Transverse colon (tissue), 4 donors: Measurements from ENCODE around the gene ATR. TPM values are rescaled to one million over a fixed set of nuclear protein-coding genes. Genes with fewer than 3 reads are reported as not detected.

Experiments used
- DNase-seq: peaks from one replicate; pipeline ENCODE4 v3.0.0-alpha.2; 2019
- H3K27ac ChIP-seq, 4 donors: fragments of 200-600 bp; sonication (generic); 2 replicates each; pipeline ENCODE4 v1.5.1; 2016 to 2018; ENCODE audit warnings: inconsistent platforms in 4 of 4
- H3K27me3 ChIP-seq: fragments of 200-600 bp; sonication (generic); 2 replicates; pipeline ENCODE4 v1.5.1; 2017; ENCODE audit warnings: inconsistent platforms
- H3K36me3 ChIP-seq, 4 donors: fragments of 200-600 bp; sonication (generic); 2 replicates each; pipeline ENCODE4 v1.5.1; 2017 to 2019; ENCODE audit warnings: inconsistent platforms in 4 of 4
- H3K4me1 ChIP-seq, 4 donors: fragments of 200-600 bp; sonication (generic); 2 replicates each; pipeline ENCODE4 v1.5.1; 2017 to 2020; ENCODE audit warnings: inconsistent platforms in 4 of 4
- H3K4me3 ChIP-seq, 4 donors: fragments of 200-600 bp; sonication (generic); 1 replicate in 1 of 4; 2 replicates in 3 of 4; pipeline versions ENCODE4 v1.5.1 to v1.6.1; 2017 to 2019; ENCODE audit warnings: inconsistent platforms in 4 of 4
- H3K9me3 ChIP-seq, 2 donors: fragments of 200-600 bp; sonication (generic); 2 replicates each; pipeline ENCODE4 v1.5.1; 2017 to 2019; ENCODE audit warnings: inconsistent platforms in 2 of 2
- EP300 ChIP-seq: sonication (generic); formaldehyde crosslinking; IDR thresholded peaks from one replicate; pipeline ENCODE4 v1.6.1; 2017; ENCODE audit warnings: antibody characterized with exemption, low read depth
- POLR2A ChIP-seq: fragments of 450-650 bp; IDR thresholded peaks from one replicate; pipeline ENCODE4 v1.6.1; 2016; ENCODE audit warnings: antibody characterized with exemption, mild to moderate bottlenecking, moderate library complexity
- POLR2AphosphoS5 ChIP-seq, 3 donors: sonication (generic); formaldehyde crosslinking; IDR thresholded peaks; one replicate each; pipeline ENCODE4 v1.6.1; 2016; ENCODE audit warnings: antibody characterized with exemption in 3 of 3
- WGBS, 2 donors: methylation state at CpG; one replicate each; pipeline ENCODE4 v1.1.5; 2018; ENCODE audit warnings: low coverage in 1 of 2; 5-methylcytosine and 5-hydroxymethylcytosine counted together
- in situ Hi-C, 4 donors: fragments of 200-750 bp; cut with MboI; loops; one replicate each; pipeline versions ENCODE4 v1.15.0 to v1.15.1; 2017; ENCODE audit warnings: low sequenced_read_pairs in 3 of 4, low pct_ligation_motif_present in 1 of 4, low pct_unique_long_range_greater_than_20kb in 1 of 4
- intact Hi-C: fragments of 100-400 bp; cut with DNase I; formaldehyde crosslinking; loops from one replicate; pipeline ENCODE4 v1.15.1; 2023; ENCODE audit warnings: low total_unique reads
- total RNA-seq, 4 donors: library from RNA; depleted of rRNA; stranded (reverse); fragments of >200 nt; gene quantifications; one replicate each; pipeline ENCODE4 v1.1.0, GENCODE V29; 2016
- TF ChIP-seq, protein P1 (sequence below), 5 experiments: fragments of 200-600 bp in 3 of 5; fragments of 450-650 bp in 2 of 5; sonication (generic) in 3 of 5; IDR thresholded peaks; 1 replicate in 2 of 5; 2 replicates in 3 of 5; pipeline ENCODE4 v1.5.1; 2016 to 2017; ENCODE audit warnings: antibody characterized with exemption in 5 of 5, inconsistent platforms in 3 of 5, mild to moderate bottlenecking in 2 of 5, moderate library complexity in 1 of 5

ATR gene
- total RNA-seq, 4 donors from 2014 or later: 22.4 to 37.8 (median 25.3) TPM

DNA sequence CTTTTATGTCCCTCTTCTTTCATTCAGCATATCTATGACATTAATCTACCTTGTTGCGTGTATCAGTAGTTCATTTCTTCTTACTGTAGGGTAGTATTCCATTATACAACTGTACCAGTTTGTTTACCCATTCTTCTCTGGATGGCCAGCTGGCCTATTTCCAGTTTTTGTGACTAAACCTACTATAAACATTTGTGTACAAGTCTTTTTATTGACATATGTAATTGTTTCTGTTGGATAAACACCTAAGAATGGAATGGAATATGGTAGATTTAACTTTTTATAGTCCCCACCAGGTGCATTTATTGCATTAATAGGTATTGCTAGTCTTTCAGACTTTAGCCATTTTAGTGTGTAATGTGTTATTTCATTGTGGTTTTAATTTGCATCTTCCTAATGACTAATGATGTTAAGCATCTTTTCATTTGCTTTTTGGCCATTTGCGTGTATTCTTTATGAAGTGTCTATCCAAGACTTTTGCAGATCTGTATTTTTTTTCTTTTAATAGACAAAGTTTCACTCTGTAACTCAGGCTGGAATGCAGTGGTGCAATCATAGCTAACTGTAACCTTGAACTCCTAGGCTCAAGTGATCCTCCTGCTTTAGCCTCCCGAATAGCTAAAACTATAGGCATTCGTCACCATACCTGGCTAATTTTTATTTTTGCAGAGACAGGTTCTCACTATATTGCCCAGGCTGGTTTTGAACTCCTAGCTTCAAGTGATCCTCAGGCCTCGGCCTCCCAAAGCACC, 88.8 kb downstream of the ATR start:
- H3K4me3 ChIP-seq: no peak overlapping the region
- H3K9me3 ChIP-seq: no peaks in the 10 kb centered on the region
- no peak overlapping the region for H3K27ac ChIP-seq
- WGBS, 2 donors: 96 to 97% methylated on average over 4 to 5 of the region's 5 CpGs
- no peaks in the 10 kb centered on the region for H3K27me3 ChIP-seq
- DNase-seq: no peak
- H3K36me3 ChIP-seq: peaks cover 0 to 36% (median 13%) of the 10 kb centered on the region in 4 donors
- no peaks in the 10 kb centered on the region for H3K4me1 ChIP-seq
- intact Hi-C loops (no loop called here), in situ Hi-C loops (no loop called here)
- TF ChIP-seq POLR2AphosphoS5 (IDR thresholded peaks at IDR 0.05) (no peak), POLR2A (no peak), EP300 (no peak)
- TF ChIP-seq, protein P1, sequence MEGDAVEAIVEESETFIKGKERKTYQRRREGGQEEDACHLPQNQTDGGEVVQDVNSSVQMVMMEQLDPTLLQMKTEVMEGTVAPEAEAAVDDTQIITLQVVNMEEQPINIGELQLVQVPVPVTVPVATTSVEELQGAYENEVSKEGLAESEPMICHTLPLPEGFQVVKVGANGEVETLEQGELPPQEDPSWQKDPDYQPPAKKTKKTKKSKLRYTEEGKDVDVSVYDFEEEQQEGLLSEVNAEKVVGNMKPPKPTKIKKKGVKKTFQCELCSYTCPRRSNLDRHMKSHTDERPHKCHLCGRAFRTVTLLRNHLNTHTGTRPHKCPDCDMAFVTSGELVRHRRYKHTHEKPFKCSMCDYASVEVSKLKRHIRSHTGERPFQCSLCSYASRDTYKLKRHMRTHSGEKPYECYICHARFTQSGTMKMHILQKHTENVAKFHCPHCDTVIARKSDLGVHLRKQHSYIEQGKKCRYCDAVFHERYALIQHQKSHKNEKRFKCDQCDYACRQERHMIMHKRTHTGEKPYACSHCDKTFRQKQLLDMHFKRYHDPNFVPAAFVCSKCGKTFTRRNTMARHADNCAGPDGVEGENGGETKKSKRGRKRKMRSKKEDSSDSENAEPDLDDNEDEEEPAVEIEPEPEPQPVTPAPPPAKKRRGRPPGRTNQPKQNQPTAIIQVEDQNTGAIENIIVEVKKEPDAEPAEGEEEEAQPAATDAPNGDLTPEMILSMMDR (IDR thresholded peaks at IDR 0.05): no peak

DNA sequence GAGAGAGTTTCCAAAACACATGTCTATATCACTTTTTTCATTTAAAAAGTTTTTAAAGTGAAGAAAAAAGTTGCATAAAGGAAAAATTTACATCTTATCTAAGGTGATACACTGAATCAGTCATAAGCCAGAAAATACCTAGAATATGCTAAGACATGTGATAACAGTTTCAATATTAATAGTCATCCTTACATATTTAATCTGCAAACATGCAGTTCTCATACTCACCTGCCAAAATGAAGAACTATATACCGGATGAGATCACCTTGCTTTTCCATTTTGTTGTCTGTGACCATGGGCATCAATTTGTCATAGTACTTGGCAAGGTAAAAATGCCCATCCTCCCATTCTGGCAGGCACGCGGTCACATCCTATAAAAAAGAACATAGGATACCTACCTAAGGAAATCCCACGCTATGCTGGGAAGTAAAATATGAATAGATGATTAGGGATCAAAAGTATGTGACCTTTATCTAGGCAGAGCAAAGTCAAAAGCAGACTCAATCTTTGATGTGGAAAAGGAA, 93.6 kb downstream of the ATR start:
- intact Hi-C loops: no loop called here
- Histone ChIP-seq H3K27me3 (no peaks in the 10 kb centered on the region), H3K9me3 (peaks cover 4 to 11% of the 10 kb centered on the region in 2 donors), H3K27ac (no peak overlapping the region), H3K4me1 (no peaks in the 10 kb centered on the region), H3K36me3 (peaks cover 0 to 60% (median 13%) of the 10 kb centered on the region in 4 donors), H3K4me3 (no peak overlapping the region)
- no peak for TF ChIP-seq EP300
- TF ChIP-seq POLR2AphosphoS5 (IDR thresholded peaks at IDR 0.05): no peak
- no peak for TF ChIP-seq POLR2A
- TF ChIP-seq, protein P1 (IDR thresholded peaks at IDR 0.05): no peak
- in situ Hi-C loops: no loop called here
- no peak for DNase-seq
- 96 to 98% methylated on average over 4 of the region's 4 CpGs for WGBS, 2 donors

DNA sequence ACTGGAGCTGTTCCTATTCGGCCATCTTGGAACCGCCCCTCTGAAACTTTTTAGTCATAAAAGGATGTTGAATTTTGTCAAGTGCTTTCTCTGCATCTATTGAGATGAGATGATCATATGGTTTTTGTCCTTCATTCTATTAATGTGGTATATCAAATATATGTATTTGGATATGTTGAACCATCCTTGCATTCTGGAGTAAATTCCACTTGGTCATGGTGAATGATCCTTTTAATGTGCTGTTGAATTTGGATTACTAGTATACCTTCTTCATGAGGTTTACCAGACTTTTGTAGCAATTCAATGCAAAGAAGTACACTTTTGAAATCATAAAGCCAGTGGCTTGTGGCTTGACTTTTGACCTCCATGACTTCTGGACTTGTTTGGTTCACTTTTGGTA, 97.3 kb downstream of the ATR start:
- TF ChIP-seq, protein P1 (IDR thresholded peaks at IDR 0.05): no peak
- no peak for TF ChIP-seq POLR2A
- no peak for TF ChIP-seq EP300
- TF ChIP-seq POLR2AphosphoS5 (IDR thresholded peaks at IDR 0.05): no peak
- Histone ChIP-seq H3K36me3 (peaks cover 0 to 51% (median 13%) of the 10 kb centered on the region in 4 donors), H3K4me3 (no peak overlapping the region), H3K9me3 (peaks cover 4 to 11% of the 10 kb centered on the region in 2 donors), H3K27me3 (no peaks in the 10 kb centered on the region), H3K4me1 (no peaks in the 10 kb centered on the region), H3K27ac (no peak overlapping the region)
- intact Hi-C loops (no loop called here), in situ Hi-C loops (no loop called here)
- WGBS, 2 donors: 100% methylated on average over 2 of the region's 2 CpGs; no CpG with 5 or more reads in 1 of the 2 donors
- no peak for DNase-seq

DNA sequence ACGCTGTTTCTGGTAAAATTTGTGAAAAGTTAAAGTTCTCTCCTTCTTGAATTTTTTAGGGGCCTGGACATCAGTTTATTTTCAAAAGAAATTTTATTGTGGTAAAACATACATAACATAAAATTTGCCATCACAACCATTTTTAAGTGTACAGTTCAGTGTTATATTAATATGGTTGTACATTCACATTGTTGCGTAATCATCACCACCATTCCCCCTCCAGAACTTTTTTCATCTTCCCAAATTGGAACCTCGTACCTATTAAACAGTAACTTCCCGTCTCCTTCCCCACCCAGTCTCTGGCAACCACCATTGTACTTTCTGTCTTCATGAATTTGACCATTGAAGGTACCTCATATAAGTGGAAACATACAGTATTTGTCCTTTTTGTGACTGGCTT, 107.7 kb downstream of the ATR start:
- TF ChIP-seq, protein P1 (IDR thresholded peaks at IDR 0.05): no peak
- TF ChIP-seq EP300 (no peak), POLR2A (no peak), POLR2AphosphoS5 (IDR thresholded peaks at IDR 0.05) (no peak)
- in situ Hi-C loops: no loop called here
- WGBS, 2 donors: 94 to 95% methylated on average over 4 of the region's 4 CpGs

More for the DNA sequence above, 107.7 kb downstream of the ATR start:
- no peak for DNase-seq
- H3K27ac ChIP-seq: no peak overlapping the region
- H3K9me3 ChIP-seq: peaks cover 0 to 7% of the 10 kb centered on the region in 2 donors
- no peak overlapping the region for H3K4me3 ChIP-seq
- no peaks in the 10 kb centered on the region for H3K27me3 ChIP-seq
- intact Hi-C loops: no loop called here
- no peaks in the 10 kb centered on the region for H3K4me1 ChIP-seq
- H3K36me3 ChIP-seq: peaks cover 0 to under 1% (median 0%) of the 10 kb centered on the region in 4 donors
